ENCODE results near the gene ZC3H7A.

- TF ChIP-seq CTCF (conservative IDR thresholded peaks at IDR 0.05) (no peak), EZH2 (IDR thresholded peaks at IDR 0.05; ENCODE audit: low read depth) (no peak)
Observed at GRCh38 chr16:11736903-11737302, 60.2 kb downstream of the ZC3H7A start.
